ENCODE results near the gene AKAP6.

- TF ChIP-seq POLR2A (IDR thresholded peaks at IDR 0.05), result no peak
- TF ChIP-seq CTCF (IDR thresholded peaks at IDR 0.05), result no peak
Observed at GRCh38 chr14:32397861-32398640, 69.0 kb downstream of the AKAP6 start.

Data from right lobe of liver (tissue), 4 donors.